SKM-1 treated with dmso at 0.1 percent for 144 hours (cell line): ENCODE measurements around the gene TRPC4AP.

ENCODE experiments used
- DNase-seq: peaks from one replicate; lab custom pipeline; 2025; ENCODE audit not compliant: unreplicated experiment; lab: John Stamatoyannopoulos, UW

TRPC4AP gene

DNA sequence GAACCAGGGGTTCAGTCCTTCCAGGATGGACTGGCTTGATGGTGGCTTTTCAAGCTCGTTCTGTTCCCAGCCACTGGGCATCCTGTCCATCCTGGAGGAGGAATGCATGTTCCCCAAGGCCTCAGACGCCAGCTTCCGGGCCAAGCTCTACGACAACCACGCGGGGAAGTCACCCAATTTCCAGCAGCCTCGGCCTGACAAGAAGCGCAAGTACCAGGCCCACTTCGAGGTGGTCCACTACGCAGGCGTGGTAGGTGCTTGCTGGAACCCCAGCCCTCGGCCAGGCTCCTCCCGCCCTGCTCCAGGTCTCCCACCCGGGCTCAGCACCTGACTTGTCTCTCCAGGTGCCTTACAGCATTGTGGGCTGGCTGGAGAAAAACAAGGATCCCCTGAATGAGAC is 102.9 kb downstream of the TRPC4AP start:
- no peak for DNase-seq

GRCh38 chr20:34989118-34989517 is 103.5 kb downstream of the TRPC4AP start:
- DNase-seq: no peak

DNA sequence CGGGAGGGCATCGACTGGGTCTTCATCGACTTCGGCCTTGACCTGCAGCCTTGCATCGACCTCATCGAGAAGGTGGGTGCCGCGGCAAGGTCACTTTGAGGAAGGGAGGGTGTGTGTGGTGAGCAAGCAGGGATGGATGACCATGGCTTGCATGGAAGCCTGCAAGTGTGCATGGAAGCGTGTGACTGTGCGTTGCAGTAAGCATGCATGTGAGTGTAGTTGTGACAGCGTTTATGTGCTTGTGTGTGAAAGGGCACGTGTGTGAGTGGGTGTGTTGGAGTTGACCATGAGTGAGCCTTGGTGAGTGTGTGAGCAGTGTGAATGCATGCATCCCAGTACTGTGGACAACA is 104.4 kb downstream of the TRPC4AP start:
- DNase-seq: no peak

GRCh38 chr20:34987288-34988190 is 105.1 kb downstream of the TRPC4AP start:
- no peak for DNase-seq

DNA sequence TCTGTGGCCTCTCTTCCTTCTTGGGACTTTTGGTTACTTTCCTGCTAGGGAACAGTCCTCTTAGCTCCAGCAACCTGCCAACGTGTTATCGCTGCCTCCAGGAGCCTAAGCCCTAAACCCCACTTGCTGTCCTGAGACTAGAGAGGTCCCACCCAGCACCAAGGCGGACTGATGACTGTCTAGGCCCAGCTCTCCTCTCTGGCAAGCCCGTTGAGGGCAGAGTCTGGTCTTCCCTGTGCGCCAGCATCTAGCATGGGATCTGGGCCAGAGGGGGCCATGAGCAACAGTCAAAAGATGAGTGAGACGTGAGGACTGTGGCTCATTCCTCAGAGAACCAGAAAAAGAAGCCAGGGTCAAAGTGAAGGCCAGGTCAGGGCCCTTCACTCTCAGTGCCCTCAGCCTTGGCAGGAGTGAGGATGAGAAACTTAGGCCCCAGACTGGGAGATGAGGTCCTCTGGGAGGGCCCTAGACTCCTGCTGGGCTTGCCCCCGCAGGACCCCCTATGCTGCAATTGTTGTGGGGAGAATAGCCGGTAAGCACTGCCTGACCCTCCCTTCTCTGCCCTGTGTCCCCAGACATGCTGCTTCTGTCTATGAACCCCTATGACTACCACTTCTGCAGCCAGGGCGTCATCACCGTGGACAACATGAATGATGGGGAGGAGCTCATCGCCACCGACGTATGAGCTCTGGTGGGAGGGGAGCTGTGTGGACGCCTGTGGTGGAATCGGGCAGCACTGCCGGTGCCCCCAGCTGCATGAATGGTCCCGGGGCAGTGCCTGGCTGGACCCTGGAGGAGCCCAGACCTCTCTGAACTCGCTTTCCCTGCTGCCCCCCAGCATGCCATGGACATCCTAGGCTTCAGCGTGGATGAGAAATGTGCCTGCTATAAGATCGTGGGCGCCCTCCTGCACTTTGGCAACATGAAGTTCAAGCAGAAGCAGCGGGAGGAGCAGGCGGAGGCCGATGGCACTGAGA is 106.0 kb downstream of the TRPC4AP start:
- no peak for DNase-seq

- DNase-seq: no peak
Measured at GRCh38 chr20:34985461-34986310, 106.9 kb downstream of the TRPC4AP start.

DNA sequence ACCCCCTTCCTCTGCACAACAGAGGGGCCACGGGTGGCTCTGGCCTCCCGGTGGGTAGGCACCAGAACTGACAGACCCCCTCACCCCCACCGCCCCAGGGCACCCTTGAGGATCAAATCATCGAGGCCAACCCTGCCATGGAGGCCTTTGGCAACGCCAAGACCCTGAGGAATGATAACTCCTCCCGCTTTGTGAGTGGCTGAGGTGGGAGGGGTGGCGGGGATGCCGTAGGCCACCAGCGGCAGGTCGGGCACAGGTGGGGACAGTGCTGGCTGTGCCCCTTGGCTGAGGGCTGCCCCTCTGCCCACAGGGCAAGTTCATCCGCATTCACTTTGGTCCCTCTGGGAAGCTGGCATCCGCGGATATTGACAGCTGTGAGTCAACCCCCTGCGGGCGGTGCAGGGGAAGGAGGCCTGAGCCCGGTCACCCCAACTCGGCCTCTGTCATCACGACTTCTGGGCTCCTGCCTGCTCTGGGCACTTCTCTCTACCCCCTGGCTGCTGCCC is 107.8 kb downstream of the TRPC4AP start:
- DNase-seq: no peak

GRCh38 chr20:34983995-34984735 is 108.4 kb downstream of the TRPC4AP start:
- DNase-seq: no peak

DNA sequence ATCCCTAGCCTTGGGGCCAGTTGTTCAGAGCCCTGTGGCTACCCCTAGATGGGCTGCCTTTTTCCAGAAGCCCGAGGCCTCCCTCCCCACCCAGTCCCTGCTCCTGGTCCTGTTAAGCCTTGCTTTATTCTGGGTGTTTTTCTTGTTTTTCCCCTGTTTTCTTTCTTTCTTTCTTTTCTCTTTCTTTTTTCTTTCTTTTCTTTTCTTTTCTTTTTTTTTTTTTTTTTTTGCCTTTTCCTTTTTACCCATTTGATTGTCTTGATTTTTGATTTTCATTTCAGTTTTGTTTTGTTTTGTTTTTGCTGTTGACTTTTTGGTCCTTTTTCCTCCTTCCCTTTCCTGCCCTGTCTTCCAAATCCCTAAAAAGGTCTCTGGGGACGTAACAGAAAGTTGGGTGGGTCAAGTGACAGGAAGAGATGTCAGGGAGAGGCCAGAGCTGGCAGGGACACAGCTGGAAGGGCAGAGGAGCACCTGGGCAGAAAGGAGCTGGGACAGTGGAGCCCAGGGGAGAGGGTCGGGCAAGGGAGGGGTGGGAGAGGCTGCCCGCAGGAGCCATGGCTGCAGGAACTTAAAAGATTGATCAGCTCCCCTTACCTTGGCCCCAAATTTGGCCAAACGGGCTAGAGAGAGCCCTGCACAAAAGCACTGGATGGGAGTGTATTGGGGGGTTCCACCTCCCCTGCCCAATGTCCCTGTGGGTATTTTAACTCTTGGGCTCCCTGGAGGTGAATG is 109.4 kb downstream of the TRPC4AP start:
- DNase-seq: no peak

DNA sequence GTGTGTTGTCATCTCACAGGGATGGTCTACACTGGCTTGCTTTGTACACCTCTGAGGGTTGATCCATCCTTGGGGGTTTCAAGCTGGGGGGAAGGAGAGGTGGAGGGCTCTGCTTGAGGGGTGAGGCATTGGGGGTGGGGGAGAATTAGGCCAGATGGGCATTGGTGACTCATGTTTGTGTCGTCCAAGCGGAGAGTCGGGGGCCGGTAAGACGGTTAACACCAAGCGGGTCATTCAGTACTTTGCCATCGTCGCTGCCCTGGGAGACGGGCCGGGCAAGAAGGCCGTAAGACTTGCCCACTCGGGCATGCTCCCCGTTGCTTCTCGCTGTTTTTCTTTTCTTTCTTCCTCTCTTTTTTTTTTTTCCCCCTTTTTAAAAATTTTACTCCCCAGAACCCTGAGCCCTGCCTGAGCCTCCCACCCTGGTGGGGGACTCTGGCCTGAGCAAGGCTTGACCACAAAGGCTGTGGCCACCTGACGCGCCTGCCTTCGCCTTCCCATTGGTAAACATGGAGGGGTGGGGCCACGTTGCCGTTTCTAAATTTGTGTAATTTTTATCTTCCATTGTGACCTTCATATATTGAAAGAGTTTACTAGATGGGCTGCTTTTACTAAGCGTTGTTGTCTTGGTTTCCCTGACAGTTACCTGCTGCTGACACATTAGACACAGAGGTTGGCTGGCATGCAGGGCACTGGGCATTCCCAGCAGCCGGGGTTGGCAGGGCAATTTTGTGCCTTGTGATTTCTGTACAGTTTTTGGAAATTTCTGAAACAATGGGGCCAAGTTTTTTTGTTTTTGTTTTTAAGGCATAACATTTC is 110.1 kb downstream of the TRPC4AP start:
- DNase-seq: no peak

DNA sequence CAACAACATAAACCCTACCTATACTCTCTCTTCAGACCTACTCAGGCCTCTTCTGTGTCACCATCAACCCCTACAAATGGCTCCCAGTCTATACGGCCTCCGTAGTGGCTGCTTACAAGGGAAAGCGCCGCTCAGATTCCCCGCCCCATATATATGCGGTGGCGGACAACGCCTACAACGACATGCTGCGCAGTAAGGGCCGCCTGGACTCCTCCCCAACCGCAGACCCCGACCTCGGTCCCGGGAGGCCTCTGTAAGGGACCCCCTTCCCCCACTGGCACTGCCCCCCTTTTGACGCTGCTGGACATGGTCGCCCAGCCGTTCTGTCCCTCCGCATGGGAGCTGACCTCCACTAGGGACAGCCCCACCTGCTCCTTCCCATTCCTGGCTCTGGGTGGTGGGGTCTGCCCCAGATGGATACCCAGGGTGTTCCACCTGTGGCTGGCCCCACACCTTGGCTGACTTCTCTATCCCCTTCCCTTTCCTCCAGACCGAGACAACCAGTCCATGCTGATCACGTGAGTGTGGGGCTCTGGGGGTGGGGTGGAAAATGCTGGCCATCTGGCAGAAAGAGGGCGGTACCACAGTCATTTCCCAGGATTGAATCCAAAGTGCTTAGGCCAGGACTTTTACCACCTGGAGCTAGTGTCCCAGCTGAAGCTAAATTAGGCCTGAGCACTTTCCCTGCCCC is 111.9 kb downstream of the TRPC4AP start:
- no peak for DNase-seq

- DNase-seq: no peak
Measured at GRCh38 chr20:34979366-34980153, 113.0 kb downstream of the TRPC4AP start.

GRCh38 chr20:34978092-34978744 is 114.4 kb downstream of the TRPC4AP start:
- no peak for DNase-seq

- DNase-seq: no peak
Measured at GRCh38 chr20:34977365-34978091, 115.1 kb downstream of the TRPC4AP start.

DNA sequence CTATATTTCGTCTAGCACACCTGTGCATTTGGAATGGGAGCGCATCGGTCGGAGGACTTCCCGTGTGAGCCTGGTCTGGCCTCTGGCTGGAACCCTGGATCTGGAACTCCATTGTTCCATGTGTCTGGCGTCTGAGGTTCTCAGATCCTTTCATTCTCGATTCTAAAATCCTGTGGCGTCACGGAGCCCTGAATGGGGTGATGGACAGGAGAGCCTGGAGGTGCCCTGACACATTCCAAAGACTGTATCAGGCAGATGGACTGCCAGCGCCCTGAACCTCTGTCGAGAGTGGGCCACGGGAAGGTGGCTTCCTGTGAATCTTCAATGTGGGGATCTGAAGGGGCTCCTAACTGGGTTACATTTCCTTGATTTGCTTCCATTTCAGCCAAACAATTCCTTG is 116.3 kb downstream of the TRPC4AP start:
- no peak for DNase-seq

- no peak for DNase-seq
Measured at GRCh38 chr20:34974246-34974645, 118.4 kb downstream of the TRPC4AP start.
